Measurements from ENCODE around the gene PMP22.
"Not testable (repeated sequence)": the region's sequence is repeated elsewhere in the genome, so short reads cannot be mapped to it uniquely, and the experiment has no call there.

Gene PMP22

GRCh38 chr17:15200574-15200973 lies 64.6 kb downstream of the PMP22 start:
- not testable (repeated sequence) for ATAC-seq

- ATAC-seq, result no peak
Observed at GRCh38 chr17:15197229-15197628, 67.9 kb downstream of the PMP22 start.

GRCh38 chr17:15194859-15195277 lies 70.3 kb downstream of the PMP22 start:
- no peak for ATAC-seq

GRCh38 chr17:15185625-15185991 lies 79.5 kb downstream of the PMP22 start:
- ATAC-seq, result no peak

- ATAC-seq, result no peak
Observed at GRCh38 chr17:15184872-15185624, 80.1 kb downstream of the PMP22 start.

GRCh38 chr17:15181816-15182215 lies 83.3 kb downstream of the PMP22 start:
- ATAC-seq, result no peak

GRCh38 chr17:15181333-15181732 lies 83.8 kb downstream of the PMP22 start:
- ATAC-seq, result no peak

GRCh38 chr17:15180121-15180561 lies 85.0 kb downstream of the PMP22 start:
- no peak for ATAC-seq

Measured in activated CD4-positive, CD25-positive, alpha-beta regulatory T cell treated with anti-CD3 and anti-CD28 coated beads, Interleukin-2, amount 50 U/mL, for 24 hours (primary cell).